GM21515 (cell line): ENCODE results near the gene SPACA4.

ENCODE experiments used
- ATAC-seq: cut with Tn5 transposase; IDR thresholded peaks from one replicate; pipeline ENCODE4 v1.9.1; 2021; ENCODE audit not compliant: unreplicated experiment

Gene SPACA4

GRCh38 chr19:48633148-48634035 lies 26.9 kb downstream of the SPACA4 start:
- ATAC-seq = no peak

DNA sequence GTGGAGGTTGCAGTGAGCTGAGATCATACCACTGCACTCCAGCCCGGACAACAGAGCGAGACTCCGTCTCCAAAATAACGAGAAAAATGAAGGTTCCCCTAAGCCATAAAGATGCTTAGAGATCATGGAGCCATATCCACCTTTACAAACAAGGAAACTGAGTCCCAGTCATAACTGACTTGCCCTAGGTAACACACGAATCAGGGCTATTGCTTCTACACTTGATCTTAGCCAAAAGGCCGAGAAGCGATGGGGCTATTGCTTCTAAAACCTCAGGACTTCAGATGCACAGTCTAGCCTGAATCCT lies 27.4 kb downstream of the SPACA4 start:
- ATAC-seq = no peak

DNA sequence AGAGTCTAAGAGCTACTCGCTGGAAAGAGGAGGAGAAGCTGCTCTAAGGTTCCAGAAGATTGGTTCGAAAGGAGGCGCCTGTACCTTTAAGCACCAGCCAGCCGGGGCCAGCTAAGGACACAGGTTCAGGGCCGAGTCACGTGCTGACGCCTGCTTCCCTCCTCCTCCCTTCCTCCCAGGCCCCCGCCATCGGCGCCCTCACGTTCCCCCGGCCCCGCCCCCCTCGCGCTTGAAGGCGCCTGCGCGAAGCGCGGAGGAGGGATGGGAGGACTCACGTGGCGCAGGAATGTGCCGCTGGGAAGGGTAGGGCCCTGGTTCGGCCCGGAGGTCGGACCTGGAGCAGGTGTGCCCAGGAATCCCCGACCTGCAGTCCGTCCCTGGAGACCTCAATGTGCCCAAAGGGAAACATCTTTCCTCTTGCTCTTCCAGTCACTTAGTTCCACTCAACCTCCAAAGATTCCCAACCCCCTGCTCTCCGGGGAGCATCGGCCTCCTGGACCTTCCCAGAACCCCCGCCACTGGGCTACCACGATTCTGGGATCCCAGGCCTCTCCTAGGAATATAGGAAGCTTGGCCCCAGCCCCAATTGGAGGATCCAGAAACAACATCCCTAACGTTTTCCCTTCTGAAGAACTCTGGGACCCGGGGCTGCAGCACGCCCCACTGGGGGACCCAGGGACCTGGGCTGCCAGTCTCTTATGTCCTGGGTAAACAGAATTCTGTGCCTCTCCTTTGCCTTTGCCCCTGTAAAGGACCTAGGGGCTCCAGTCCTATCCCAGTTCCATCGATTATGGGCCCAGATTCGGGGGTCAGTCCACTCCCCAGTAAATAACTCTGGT lies 28.1 kb downstream of the SPACA4 start:
- ATAC-seq = peak; percentile 32

DNA sequence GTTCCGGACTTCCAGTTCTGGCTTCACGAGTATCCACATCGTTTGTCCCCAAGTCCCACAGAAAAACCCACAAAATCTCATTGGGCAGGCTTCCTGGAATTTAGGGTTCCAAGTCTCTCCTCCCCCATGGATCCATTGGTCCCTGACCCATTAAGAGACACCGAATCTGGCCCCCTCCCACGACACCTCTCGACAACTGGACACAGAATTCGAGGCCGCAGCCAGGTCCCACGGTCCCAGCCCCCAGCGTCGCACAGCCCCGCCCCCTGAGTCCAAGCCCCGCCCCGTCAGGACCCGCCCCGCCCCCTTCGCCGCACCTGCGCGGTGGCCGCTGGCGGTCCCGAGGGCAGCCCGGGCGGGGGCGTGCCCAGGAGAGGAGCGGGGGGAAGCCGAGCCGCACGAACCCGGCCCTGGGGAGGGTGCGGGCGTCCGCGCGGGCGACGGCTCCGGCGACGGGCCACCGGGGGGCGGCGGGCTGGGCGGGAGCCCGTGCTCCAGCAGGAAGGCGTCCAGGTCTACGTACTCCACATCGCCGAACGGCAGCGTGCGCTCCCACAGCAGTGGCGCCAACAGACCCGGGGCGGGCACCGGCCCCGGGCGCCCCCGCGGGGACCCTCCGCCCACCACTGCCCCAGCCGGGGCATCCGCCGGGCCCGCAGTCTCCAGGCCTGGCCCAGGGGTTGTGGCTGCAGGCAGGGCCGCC lies 28.9 kb downstream of the SPACA4 start:
- ATAC-seq = no peak

DNA sequence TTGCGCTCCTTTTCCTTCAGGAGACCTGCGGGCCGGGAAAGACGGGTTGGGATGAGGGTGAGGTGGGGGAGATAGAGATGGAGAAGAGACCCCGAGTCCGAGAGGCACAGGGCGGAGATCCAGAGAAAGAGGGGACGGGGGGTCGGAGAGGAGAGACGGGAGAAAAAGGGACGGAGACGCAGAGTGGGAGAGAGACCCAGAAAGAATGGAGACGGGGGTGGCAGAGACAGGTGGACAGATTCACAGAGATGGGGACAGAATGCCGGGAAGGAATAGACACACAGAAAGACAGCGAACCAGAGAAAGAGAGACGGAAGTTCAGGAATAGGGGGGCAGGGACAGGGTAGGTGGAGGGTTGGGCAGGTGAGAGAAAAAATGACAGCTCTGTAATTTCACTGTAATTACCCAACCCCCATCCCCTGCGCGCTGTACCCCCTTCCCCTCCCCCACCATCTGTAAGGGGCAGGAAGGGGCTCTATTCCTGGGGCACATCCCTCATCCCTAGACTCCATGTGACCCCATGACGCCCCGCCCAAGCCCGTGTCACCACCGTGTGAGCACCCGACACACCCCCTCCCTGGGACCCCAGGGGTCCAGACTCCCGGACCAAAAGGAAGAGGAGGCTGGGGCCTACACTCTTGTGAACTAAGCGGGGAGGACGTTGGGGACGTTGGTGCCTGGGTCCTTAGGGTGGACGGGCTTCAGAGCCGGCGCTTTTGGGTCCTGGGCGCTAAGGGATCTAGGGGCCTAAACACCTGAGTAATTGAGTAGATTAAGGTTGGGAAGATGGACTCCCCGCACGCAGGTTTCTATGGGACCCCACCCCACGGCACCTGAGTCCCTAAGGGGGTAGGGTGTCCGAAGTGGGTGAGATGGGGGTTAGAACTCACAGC lies 29.7 kb downstream of the SPACA4 start:
- ATAC-seq = no peak

DNA sequence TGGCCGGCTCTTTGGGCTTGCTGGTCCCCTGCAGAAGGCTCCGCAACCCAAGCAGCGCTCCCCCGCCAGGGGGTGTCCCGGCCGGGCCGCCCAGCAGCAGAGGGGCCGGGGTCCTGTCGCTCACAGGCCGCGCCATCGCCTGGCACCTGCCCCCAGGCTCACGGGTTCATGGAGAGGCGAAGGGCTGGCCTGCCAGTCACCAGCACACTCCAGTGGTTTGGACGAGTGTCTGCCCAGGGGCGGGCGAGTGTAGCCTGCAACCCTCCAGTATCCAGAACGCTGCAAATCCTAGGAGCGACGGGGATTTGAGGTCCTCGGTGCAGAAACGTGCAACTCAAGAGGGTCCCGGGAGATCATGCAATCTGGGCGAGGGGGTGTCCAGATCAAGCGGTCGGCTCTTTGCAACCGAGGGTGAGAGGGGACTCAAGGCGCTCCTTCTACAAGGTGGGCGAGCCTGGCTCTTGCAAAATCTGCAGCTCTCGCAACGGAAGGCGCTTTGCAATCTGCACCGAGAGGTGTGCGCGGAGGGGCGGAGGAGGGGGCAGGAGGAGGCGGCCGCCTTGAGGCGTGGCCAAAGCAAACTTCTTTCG lies 30.4 kb downstream of the SPACA4 start, which contains the start of gene DBP:
DBP (minus strand) TSS at position 521 of the 590 bp plus-strand sequence; CDS start at position 136, 385 bp downstream.
- no peak for ATAC-seq

GRCh38 chr19:48637449-48637947 lies 31.0 kb downstream of the SPACA4 start:
- ATAC-seq = peak; percentile 57

DNA sequence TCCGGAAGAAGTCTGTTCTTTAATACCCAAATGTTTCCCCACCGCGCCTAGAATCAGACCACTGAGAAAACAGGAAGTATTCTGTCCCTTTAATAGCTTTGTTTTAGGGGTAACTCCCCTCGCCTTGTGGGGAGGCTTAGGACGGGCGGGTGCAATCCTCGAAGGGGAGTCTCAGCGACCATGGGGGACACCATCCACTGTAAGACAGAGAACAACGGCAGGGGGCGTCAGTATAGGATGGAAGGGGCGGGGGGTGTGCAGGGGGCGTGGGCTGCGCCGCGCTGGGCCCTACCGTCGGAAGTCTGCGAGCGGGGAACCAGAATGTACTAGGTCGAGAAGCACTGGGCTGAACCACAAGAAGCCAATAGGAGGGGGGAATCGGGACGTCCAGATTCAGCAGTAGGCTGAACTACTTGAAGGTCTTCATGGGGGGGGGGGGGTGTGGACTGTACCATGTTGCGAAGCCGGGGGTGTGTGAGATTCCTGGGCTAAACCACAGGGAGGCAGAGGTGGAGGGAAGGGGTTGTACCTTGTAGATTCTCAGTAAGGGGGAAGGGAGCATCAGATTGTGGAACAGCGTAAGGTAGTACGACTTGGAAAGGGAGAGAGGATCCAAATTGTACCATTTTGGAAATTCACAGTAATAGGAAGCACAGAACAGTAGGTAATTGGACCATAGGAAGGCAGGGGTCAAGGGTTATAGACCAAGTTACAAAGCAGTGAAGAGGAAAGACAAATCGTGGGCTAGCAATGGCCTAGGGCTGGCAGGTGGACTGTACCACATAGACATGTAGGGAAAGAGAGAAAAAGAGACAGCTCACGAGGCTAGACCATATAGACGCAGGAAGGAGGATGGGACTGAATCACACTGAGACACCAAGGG lies 31.6 kb downstream of the SPACA4 start:
- peak; percentile 9 for ATAC-seq

DNA sequence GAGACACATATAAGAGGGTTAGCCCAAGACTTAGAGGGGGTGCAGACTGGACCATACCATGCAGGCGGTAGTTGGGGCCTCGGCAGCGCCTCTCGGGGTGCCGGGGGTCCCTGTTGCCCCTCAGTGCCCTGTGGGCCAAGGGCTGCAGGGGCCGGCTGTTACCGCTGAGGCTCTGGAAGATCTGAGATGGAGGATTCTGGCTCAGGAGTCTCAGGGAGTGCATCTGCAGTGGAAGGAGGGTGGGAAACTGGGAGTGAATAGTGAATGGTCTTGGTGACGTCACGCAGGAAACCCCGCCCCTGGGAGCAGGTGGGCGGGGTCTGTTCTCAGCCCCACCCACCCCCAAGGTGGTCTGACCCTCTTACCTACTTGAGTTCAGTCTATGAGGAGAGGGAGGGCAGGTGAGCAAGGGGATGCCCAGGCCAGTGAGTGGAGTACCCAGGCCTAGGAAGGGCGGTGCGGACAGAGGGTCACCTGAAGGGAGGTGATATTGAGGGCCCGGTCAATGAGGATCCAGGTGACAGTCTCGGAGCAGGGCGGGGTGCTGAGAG lies 32.4 kb downstream of the SPACA4 start:
- no peak for ATAC-seq

DNA sequence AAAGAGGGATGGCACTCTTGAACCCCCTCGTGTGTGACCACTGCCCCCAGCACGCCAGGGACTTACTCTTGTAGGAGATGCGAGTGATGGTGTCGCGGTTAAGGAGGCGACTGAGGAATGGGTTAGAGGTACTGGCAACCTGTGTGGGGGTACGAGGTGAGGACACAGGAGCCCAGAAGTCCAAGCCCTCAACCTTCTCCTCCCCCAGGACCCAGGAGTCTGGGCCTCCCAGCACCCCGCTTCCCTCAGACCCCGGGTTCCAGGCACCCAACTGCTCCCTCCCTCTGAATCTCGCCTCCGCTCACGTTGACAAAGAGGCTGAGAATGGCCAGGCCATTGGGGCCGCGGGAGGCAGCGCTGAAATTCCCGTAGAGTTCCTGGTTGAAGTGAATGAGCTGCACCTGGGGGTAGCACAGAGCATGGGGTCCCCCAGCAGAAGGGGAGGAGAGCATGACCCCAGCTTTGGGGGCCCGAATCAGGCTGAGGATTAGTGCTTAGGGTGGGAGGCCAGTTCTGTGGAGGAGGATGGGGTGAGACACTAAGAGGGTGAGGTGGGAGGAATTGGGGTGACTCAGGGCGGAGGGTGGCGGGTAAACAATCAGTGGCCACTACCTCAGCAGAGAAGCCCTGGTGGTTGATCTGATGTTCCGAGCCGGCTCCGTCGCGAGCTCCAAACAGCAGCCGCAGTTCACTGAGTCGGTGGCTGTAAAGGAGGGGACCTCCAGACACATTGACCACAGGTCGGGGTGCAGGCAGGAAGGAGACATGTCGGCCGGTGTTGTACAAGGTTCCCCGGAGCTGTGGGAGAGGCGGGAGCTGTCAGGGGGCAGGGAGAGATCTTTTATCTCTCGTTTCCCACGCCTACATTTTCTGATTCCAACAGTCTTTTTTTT lies 33.2 kb downstream of the SPACA4 start:
- ATAC-seq = no peak

- ATAC-seq = no peak
These were observed 35.3 kb downstream of the SPACA4 start for GRCh38 chr19:48641850-48642249.

DNA sequence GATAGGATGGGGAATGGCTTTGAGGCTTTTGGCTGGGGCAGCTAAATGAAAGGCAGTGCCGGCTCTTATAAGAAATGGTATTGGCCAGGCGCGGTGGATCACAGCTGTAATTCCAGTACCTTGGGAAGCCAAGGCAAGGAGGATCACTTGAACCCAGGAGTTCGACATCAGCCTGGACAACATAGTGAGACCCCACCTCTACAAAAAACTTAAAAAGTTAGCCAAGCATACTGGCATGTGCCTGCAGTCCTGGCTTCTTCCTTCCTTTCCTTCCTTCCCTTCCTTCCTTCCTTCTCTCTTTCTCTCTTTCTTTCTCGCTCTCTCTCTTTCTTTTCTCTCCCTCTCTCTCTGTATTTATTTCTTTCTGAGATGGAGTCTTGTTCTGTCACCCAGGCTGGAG lies 36.3 kb downstream of the SPACA4 start:
- ATAC-seq = no peak

DNA sequence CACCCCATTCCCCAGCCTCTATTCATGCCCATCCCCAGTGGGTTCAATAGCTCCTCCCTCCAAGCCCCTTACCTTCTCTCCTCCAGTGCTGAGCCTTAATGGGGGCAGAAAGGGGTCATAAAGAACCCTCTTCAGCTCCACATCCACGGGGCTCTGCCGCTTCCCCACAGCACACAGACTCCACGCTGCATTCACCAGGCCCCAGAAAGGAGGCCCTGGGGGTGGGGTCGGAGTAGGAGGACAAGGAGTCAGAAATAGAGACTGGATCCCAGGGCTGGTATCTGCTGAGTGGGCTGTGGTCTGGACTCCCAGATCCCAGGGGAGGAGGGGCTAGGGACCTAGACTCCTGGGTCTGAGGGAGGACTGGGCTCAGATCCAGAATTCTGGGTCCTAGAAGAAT lies 37.8 kb downstream of the SPACA4 start:
- no peak for ATAC-seq

GRCh38 chr19:48644839-48645619 lies 38.5 kb downstream of the SPACA4 start:
- ATAC-seq = no peak

- ATAC-seq = no peak
These were observed 39.1 kb downstream of the SPACA4 start for GRCh38 chr19:48645620-48646000.

DNA sequence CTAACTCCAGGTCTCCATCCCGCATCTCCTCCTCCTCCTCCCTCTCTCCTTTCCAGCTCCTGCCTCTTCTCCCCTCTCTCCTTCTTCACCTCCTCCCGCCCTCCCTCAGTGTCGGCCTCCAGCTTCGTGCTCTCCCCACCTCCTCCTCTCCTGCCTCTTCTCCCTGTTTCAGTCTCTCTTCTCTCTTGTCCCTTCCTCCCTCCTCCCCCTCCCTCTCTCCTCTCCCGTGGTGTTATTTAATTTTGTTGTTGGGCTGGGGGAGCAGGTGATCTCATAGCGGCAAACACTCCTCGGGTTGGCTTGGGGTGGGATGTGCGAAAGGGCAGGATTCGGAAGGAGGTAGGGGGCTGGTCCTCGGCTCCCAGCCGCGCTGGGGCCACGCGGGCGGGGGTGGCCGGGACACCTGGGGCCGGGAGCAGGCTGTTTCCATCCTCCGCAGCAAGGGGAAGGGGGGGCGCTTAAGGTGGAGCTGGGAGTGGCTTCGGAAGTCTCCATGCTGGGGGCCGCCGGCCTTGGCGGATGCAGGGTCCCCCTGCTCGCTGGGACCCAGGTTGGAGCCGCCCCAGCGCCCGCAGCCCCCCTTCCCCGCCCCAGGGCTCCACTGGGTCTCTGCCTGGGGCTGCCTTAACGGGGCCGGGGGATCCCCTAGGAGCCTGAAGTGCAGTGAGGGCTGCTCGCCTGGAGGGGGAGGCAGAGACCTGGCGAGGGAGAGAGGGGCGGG lies 39.6 kb downstream of the SPACA4 start, which contains the start of gene CA11:
CA11 (minus strand) TSS at position 187 of the 721 bp plus-strand sequence. CDS start 555 bp downstream, outside the sequence.
- ATAC-seq = peak; percentile 66
